Measurements from ENCODE around the gene RBPJL. TPM values are rescaled to one million over a fixed set of nuclear protein-coding genes. Genes with fewer than 3 reads are reported as not detected.

Gene RBPJL
- polyA plus RNA-seq, 2 of the 4 experiments (the other 2 are of a cell fraction), result not detected

GRCh38 chr20:45289942-45290676 lies 16.5 kb upstream of the RBPJL start:
- no peak overlapping the region for H3K4me2 ChIP-seq
- no peak overlapping the region for H3K4me3 ChIP-seq
- CTCF ChIA-PET, result interaction anchor here (0.6 to 9.0 kb wide), 66 partner anchors 9 to 537 kb away, joined by 3 to 106 read pairs (median 4); partner anchors contain the start of genes MATN4, SYS1 and TOMM34
- no peak for DNase-seq (ENCODE audit: low read depth in 1 of 2, low spot score in 1 of 2)
- FAIRE-seq, result no peak
- no peak overlapping the region for H3K27ac ChIP-seq
- H3K4me1 ChIP-seq, result no peaks in the 10 kb centered on the region
- TF ChIP-seq BCL3 (IDR thresholded peaks at IDR 0.05), result no peak
- no peak for TF ChIP-seq ZSCAN20 (CRISPR knock-in tag; IDR thresholded peaks at IDR 0.05)
- no peak for TF ChIP-seq SMC3 (IDR thresholded peaks at IDR 0.05)
- POLR2A ChIA-PET, result no interaction called here
- 37% methylated on average over 13 of the region's 13 CpGs for WGBS (ENCODE audit: missing lambda C conversion rate)
- H3K9me3 ChIP-seq, result peaks cover 11% of the 10 kb centered on the region
- no peak for ATAC-seq

- peaks cover 12% of the 10 kb centered on the region for H3K9me3 ChIP-seq
- no peaks in the 10 kb centered on the region for H3K4me1 ChIP-seq
- H3K4me2 ChIP-seq, result no peak overlapping the region
- TF ChIP-seq MAX (IDR thresholded peaks at IDR 0.05), result no peak
- no peak for TF ChIP-seq NR3C1 (IDR thresholded peaks at IDR 0.05)
- no peak for TF ChIP-seq ZC3H11A (IDR thresholded peaks at IDR 0.05)
- no peak for TF ChIP-seq RFX5 (IDR thresholded peaks at IDR 0.05)
- TF ChIP-seq RAD21 (conservative IDR thresholded peaks at IDR 0.05 in 1 of 2, IDR thresholded peaks at IDR 0.05 in 1 of 2), result peak; percentile 85 to 87
- peak; percentile 86 for TF ChIP-seq CTCF (IDR thresholded peaks at IDR 0.05)
- peak; percentile 81 for TF ChIP-seq SMC3 (IDR thresholded peaks at IDR 0.05)
- ATAC-seq (peak; percentile 71 to 76), FAIRE-seq (no peak), DNase-seq (ENCODE audit: low read depth in 1 of 2, low spot score in 1 of 2) (peak; percentile 71 to 74)
- CTCF ChIA-PET, result interaction anchor here (0.6 to 9.0 kb wide), 76 partner anchors 10 to 538 kb away, joined by 3 to 106 read pairs (median 4); partner anchors contain the start of genes MATN4, SYS1 and TOMM34
- POLR2A ChIA-PET, result no interaction called here
- WGBS (ENCODE audit: missing lambda C conversion rate), result 24% methylated on average over 8 of the region's 8 CpGs
- no peak overlapping the region for H3K4me3 ChIP-seq
- no peak overlapping the region for H3K27ac ChIP-seq
Observed at GRCh38 chr20:45290677-45291355, 15.8 kb upstream of the RBPJL start.

GRCh38 chr20:45291526-45291925 lies 15.1 kb upstream of the RBPJL start:
- POLR2A ChIA-PET, result no interaction called here
- Histone ChIP-seq H3K27ac (no peak overlapping the region), H3K4me3 (no peak overlapping the region), H3K9me3 (peaks cover 12% of the 10 kb centered on the region), H3K4me1 (no peaks in the 10 kb centered on the region), H3K4me2 (no peak overlapping the region)
- CTCF ChIA-PET, result interaction anchor here (0.6 to 9.0 kb wide), 55 partner anchors 10 to 485 kb away, joined by 3 to 106 read pairs (median 7); partner anchors contain the start of genes MATN4, SYS1 and TOMM34
- TF ChIP-seq HES2 (IDR thresholded peaks at IDR 0.05) (no peak), REST (IDR thresholded peaks at IDR 0.05) (no peak), RNF2 (IDR thresholded peaks at IDR 0.05; ENCODE audit: borderline replicate concordance, low read depth) (no peak), ZC3H11A (IDR thresholded peaks at IDR 0.05) (no peak), BHLHE40 (IDR thresholded peaks at IDR 0.05; ENCODE audit: low read depth, low read length) (no peak), BCL3 (IDR thresholded peaks at IDR 0.05) (no peak), CBX8 (IDR thresholded peaks at IDR 0.05) (no peak)
- ATAC-seq (no peak), FAIRE-seq (no peak), DNase-seq (ENCODE audit: low read depth in 1 of 2, low spot score in 1 of 2) (no peak)
- WGBS (ENCODE audit: missing lambda C conversion rate), result 70% methylated on average over 9 of the region's 9 CpGs
